K562 (cell line): Measurements from ENCODE around the gene POMGNT1. TPM values are rescaled to one million over a fixed set of nuclear protein-coding genes. Genes with fewer than 3 reads are reported as not detected.

Experiments used
- ATF7 ChIP-seq: fragments of 450-650 bp; IDR thresholded peaks from 2 replicates; pipeline ENCODE4 v1.7.1; 2014; ENCODE audit warnings: mild to moderate bottlenecking, moderate library complexity
- CAMTA2 ChIP-seq: fragments of 250-450 bp; sonication (Bioruptor Pico); conservative IDR thresholded peaks from 2 replicates; pipeline ENCODE4 v1.5.1; 2022
- FOXP4 ChIP-seq: sonication (generic); formaldehyde crosslinking; IDR thresholded peaks from 2 replicates; pipeline ENCODE4 v1.8.0; 2022; ENCODE audit warnings: mild to moderate bottlenecking, missing genetic modification reagents, borderline replicate concordance
- HDAC2 ChIP-seq: fragments of 450-650 bp; IDR thresholded peaks from 2 replicates; pipeline ENCODE4 v1.6.1; 2016; ENCODE audit warnings: mild to moderate bottlenecking
- KDM5B ChIP-seq: fragments of 200-600 bp; sonication (generic); IDR thresholded peaks from 2 replicates; pipeline ENCODE4 v1.6.1; 2012; ENCODE audit warnings: low read depth, mild to moderate bottlenecking, moderate library complexity, low read length, control low read depth, inconsistent platforms; ENCODE audit not compliant: insufficient replicate concordance
- LCOR ChIP-seq: sonication (generic); formaldehyde crosslinking; IDR thresholded peaks from 2 replicates; pipeline ENCODE4 v1.8.0; 2022; ENCODE audit warnings: mild to moderate bottlenecking, missing genetic modification reagents
- MAFF ChIP-seq: IDR thresholded peaks from 2 replicates; pipeline ENCODE4 v1.6.1; 2012; ENCODE audit warnings: low read length, improper control_type of control experiment
- MAFK ChIP-seq: IDR thresholded peaks from 2 replicates; pipeline ENCODE4 v1.6.1; 2011; ENCODE audit warnings: low read length, improper control_type of control experiment
- MTF1 ChIP-seq: fragments of 250-450 bp; sonication (Bioruptor Pico); IDR thresholded peaks from 2 replicates; pipeline ENCODE4 v1.9.0; 2021; ENCODE audit warnings: moderate library complexity, mild to moderate bottlenecking, inconsistent platforms, borderline replicate concordance
- NEUROD1 ChIP-seq: fragments of 150-350 bp; IDR thresholded peaks from 2 replicates; pipeline ENCODE4 v1.6.1; 2014; ENCODE audit warnings: borderline replicate concordance, low read length, low read depth; ENCODE audit not compliant: partially characterized antibody
- NFRKB ChIP-seq: fragments of 450-650 bp; IDR thresholded peaks from 2 replicates; pipeline ENCODE4 v1.6.1; 2016; ENCODE audit warnings: low read depth
- RAD21 ChIP-seq, 2 experiments: fragments of 250-450 bp in 1 of 2; fragments of 450-650 bp in 1 of 2; sonication (Bioruptor Pico) in 1 of 2; formaldehyde crosslinking in 1 of 2; IDR thresholded peaks in 1 of 2; conservative IDR thresholded peaks in 1 of 2; 2 replicates each; pipeline versions ENCODE4 v1.4.0 to v1.8.0; 2020 to 2022; ENCODE audit warnings: mild to moderate bottlenecking in 2 of 2, moderate library complexity in 1 of 2
- RREB1 ChIP-seq: fragments of 250-450 bp; sonication (Bioruptor Pico); IDR thresholded peaks from 2 replicates; pipeline ENCODE4 v1.4.0; 2020
- SMAD4 ChIP-seq: fragments of 250-450 bp; sonication (Bioruptor Pico); conservative IDR thresholded peaks from 2 replicates; pipeline ENCODE4 v1.8.0; 2021; ENCODE audit warnings: inconsistent platforms, mild to moderate bottlenecking, moderate library complexity
- SRF ChIP-seq, 2 experiments: fragments of 250-450, 450-650 bp in 1 of 2; sonication (Bioruptor Pico) in 1 of 2; sonication (generic) in 1 of 2; formaldehyde crosslinking; IDR thresholded peaks; 2 replicates each; pipeline versions ENCODE4 v1.5.0 to v1.5.1; 2020 to 2022; ENCODE audit warnings: mild to moderate bottlenecking in 1 of 2, missing genetic modification reagents in 1 of 2
- XRCC4 ChIP-seq: IDR thresholded peaks from one replicate; pipeline ENCODE4 v1.6.1; 2011; ENCODE audit not compliant: insufficient read depth, insufficient read length; ENCODE audit errors: extremely low read depth
- XRCC5 ChIP-seq: fragments of 200-400 bp; formaldehyde crosslinking; IDR thresholded peaks from 2 replicates; pipeline ENCODE4 v1.6.1; 2017; ENCODE audit warnings: low read depth, mild to moderate bottlenecking, low read length
- ZNF512 ChIP-seq: IDR thresholded peaks from 2 replicates; pipeline ENCODE4 v1.6.1; 2016; ENCODE audit warnings: missing genetic modification characterization, missing compliant biosample characterization
- polyA plus RNA-seq, 8 experiments: library from polyadenylated mRNA; depleted of rRNA in 4 of 8; stranded (reverse) in 5 of 8; unstranded in 3 of 8; fragments of >200 nt; fragmentation: Nextera tagmentation in 2 of 8; fragmentation: Illumina TruSeq in 1 of 8; extraction: Ambion mirVana in 2 of 8; extraction: Trizol in 1 of 8; gene quantifications; 2 replicates each; pipeline versions ENCODE4 v1.2.1 to v1.2.3, GENCODE V29; 2011 to 2014; ENCODE audit warnings: inconsistent platforms in 1 of 8, missing spikeins in 1 of 8
- total RNA-seq, 7 experiments: library from RNA; depleted of rRNA in 6 of 7; stranded (reverse); fragments of >200 nt in 6 of 7; fragmentation: Illumina TruSeq in 2 of 7; extraction: Trizol in 2 of 7; gene quantifications; 2 replicates each; pipeline versions ENCODE4 v1.2.1 to v1.2.3, GENCODE V29; 2011 to 2021; ENCODE audit warnings: low replicate concordance in 1 of 7

The POMGNT1 gene
- total and polyA plus RNA-seq, 9 of the 15 experiments (the other 6 are each of a cell fraction or from before 2014, with no cell fraction given) = 14.1 to 58.9 (median 37.8) TPM

- TF ChIP-seq ZNF512 (no peak), RAD21 (CRISPR knock-in tag; conservative IDR thresholded peaks at IDR 0.05 in 1 of 2, IDR thresholded peaks at IDR 0.05 in 1 of 2) (peak; percentile 52 to 76), SMAD4 (CRISPR knock-in tag) (no peak), MTF1 (CRISPR knock-in tag) (no peak), MAFK (no peak), KDM5B (no peak), LCOR (no peak), CAMTA2 (CRISPR knock-in tag) (no peak), ATF7 (peak; percentile 98), XRCC4 (no peak), NFRKB (no peak), SRF (CRISPR knock-in tag; IDR thresholded peaks at IDR 0.05) (no peak), NEUROD1 (peak; percentile 26), FOXP4 (no peak), XRCC5 (no peak), HDAC2 (0 out of 2 replicates have a peak, but pooled peaks have one; percentile 40), RREB1 (0 out of 2 replicates have a peak, but pooled peaks have one; percentile 35), MAFF (no peak)
These were observed 24.8 kb downstream of the POMGNT1 start (continued) for GRCh38 chr1:46173361-46173856.
